Neural cell (in vitro differentiated cells): ENCODE results near the gene PAK2. TPM values are rescaled to one million over a fixed set of nuclear protein-coding genes. Genes with fewer than 3 reads are reported as not detected.
"Not testable (repeated sequence)": the region's sequence is repeated elsewhere in the genome, so short reads cannot be mapped to it uniquely, and the experiment has no call there.

Experiments
- H2AFZ ChIP-seq: fragments of 200-600, 300-800 bp; sonication (generic), shearing (Covaris generic); 2 replicates; pipeline ENCODE4 v1.6.0; 2014; ENCODE audit warnings: low read depth, mild to moderate bottlenecking, antibody characterized with exemption, low read length, moderate library complexity
- H3F3A ChIP-seq: fragments of 200-600 bp; shearing (Covaris generic); 2 replicates; pipeline ENCODE4 v1.6.1; 2016; ENCODE audit warnings: mild to moderate bottlenecking, moderate library complexity, mixed read lengths, antibody characterized with exemption, low read length; ENCODE audit not compliant: insufficient read depth, poor library complexity, severe bottlenecking
- H3K27ac ChIP-seq: fragments of 200-600, 300-800 bp; sonication (generic), shearing (Covaris generic); 2 replicates; pipeline ENCODE4 v1.5.1; 2014; ENCODE audit warnings: mild to moderate bottlenecking, low read length, moderate library complexity
- H3K27me3 ChIP-seq: fragments of 300-800, 200-600 bp; sonication (generic), shearing (Covaris generic); 2 replicates; pipeline ENCODE4 v1.6.0; 2014; ENCODE audit warnings: mild to moderate bottlenecking, low read depth, low read length, moderate library complexity; ENCODE audit not compliant: insufficient read depth
- H3K36me3 ChIP-seq: fragments of 300-800, 200-600 bp; sonication (generic), shearing (Covaris generic); 2 replicates; pipeline ENCODE4 v1.5.1; 2014; ENCODE audit warnings: mild to moderate bottlenecking, antibody characterized with exemption, low read length, moderate library complexity; ENCODE audit not compliant: insufficient read depth
- H3K4me2 ChIP-seq: fragments of 300-800, 200-600 bp; sonication (generic), shearing (Covaris generic); 2 replicates; pipeline ENCODE4 v1.6.0; 2014; ENCODE audit warnings: mild to moderate bottlenecking, low read length
- H3K4me3 ChIP-seq: fragments of 300-800, 200-600 bp; sonication (generic), shearing (Covaris generic); 2 replicates; pipeline ENCODE4 v1.5.1; 2014; ENCODE audit warnings: mild to moderate bottlenecking, low read length, moderate library complexity
- H3K79me2 ChIP-seq: fragments of 200-600 bp; shearing (Covaris generic); replicated peaks from 2 replicates; pipeline ENCODE4 v1.6.0; 2014; ENCODE audit warnings: mild to moderate bottlenecking, low read length, moderate library complexity; ENCODE audit not compliant: insufficient read depth
- H3K9ac ChIP-seq: fragments of 300-800, 200-600 bp; sonication (generic), shearing (Covaris generic); 2 replicates; pipeline ENCODE4 v1.6.1; 2016; ENCODE audit warnings: mild to moderate bottlenecking, low read length, mixed read lengths
- H3K9me2 ChIP-seq: fragments of 200-600 bp; shearing (Covaris generic); 2 replicates; pipeline ENCODE4 v1.6.1; 2016; ENCODE audit warnings: mild to moderate bottlenecking, low read length, mixed read lengths; ENCODE audit not compliant: insufficient read depth
- H3K9me3 ChIP-seq: fragments of 200-600, 300-800 bp; sonication (generic), shearing (Covaris generic); 2 replicates; pipeline ENCODE4 v1.6.1; 2016; ENCODE audit warnings: mild to moderate bottlenecking, mixed run types, low read length, moderate library complexity, mixed read lengths
- H4K20me1 ChIP-seq: fragments of 200-600 bp; shearing (Covaris generic); 2 replicates; pipeline ENCODE4 v1.6.1; 2016; ENCODE audit warnings: mild to moderate bottlenecking, mixed run types; ENCODE audit not compliant: insufficient read depth
- CTCF ChIP-seq: fragments of 450-650 bp; IDR thresholded peaks from 2 replicates; pipeline ENCODE4 v1.5.1; 2014; ENCODE audit warnings: antibody characterized with exemption, mild to moderate bottlenecking, moderate library complexity; ENCODE audit not compliant: poor library complexity, severe bottlenecking
- EP300 ChIP-seq: fragments of 450-650 bp; conservative IDR thresholded peaks from 2 replicates; pipeline ENCODE4 v1.6.1; 2014; ENCODE audit warnings: antibody characterized with exemption, mild to moderate bottlenecking, moderate library complexity; ENCODE audit not compliant: poor library complexity, severe bottlenecking
- EZH2 ChIP-seq: fragments of 200-600, 300-800 bp; shearing (Covaris generic), sonication (generic); IDR thresholded peaks from 2 replicates; pipeline ENCODE4 v1.6.1; 2014; ENCODE audit warnings: antibody characterized with exemption, low read length, borderline replicate concordance, mild to moderate bottlenecking; ENCODE audit not compliant: insufficient read depth, poor library complexity, severe bottlenecking
- MXI1 ChIP-seq: fragments of 450-650 bp; conservative IDR thresholded peaks from 2 replicates; pipeline ENCODE4 v1.6.1; 2014; ENCODE audit warnings: antibody characterized with exemption, mild to moderate bottlenecking; ENCODE audit not compliant: poor library complexity, severe bottlenecking
- POLR2AphosphoS5 ChIP-seq: IDR thresholded peaks from 2 replicates; pipeline ENCODE4 v1.6.1; 2012
- RAD21 ChIP-seq: fragments of 450-650 bp; conservative IDR thresholded peaks from 2 replicates; pipeline ENCODE4 v1.6.1; 2014; ENCODE audit warnings: antibody characterized with exemption, mild to moderate bottlenecking, moderate library complexity
- REST ChIP-seq: IDR thresholded peaks from 2 replicates; pipeline ENCODE4 v1.6.1; 2012; ENCODE audit warnings: borderline replicate concordance
- SMC3 ChIP-seq: fragments of 450-650 bp; conservative IDR thresholded peaks from 2 replicates; pipeline ENCODE4 v1.6.1; 2014; ENCODE audit warnings: antibody characterized with exemption, mild to moderate bottlenecking, moderate library complexity; ENCODE audit not compliant: poor library complexity
- TAF1 ChIP-seq: IDR thresholded peaks from 2 replicates; pipeline ENCODE4 v1.6.1; 2012; ENCODE audit warnings: low read depth
- polyA plus RNA-seq: library from polyadenylated mRNA; depleted of rRNA; stranded (reverse); fragments of >200 nt; gene quantifications from 2 replicates; pipeline ENCODE4 v1.2.3, GENCODE V29; 2014

PAK2 gene
- polyA plus RNA-seq, 1 donor from 2014 or later = 40.3 TPM

GRCh38 chr3:196849180-196849741 is 109.6 kb downstream of the PAK2 start:
- Histone ChIP-seq H2AFZ (no peak overlapping the region), H3K9me3 (no peaks in the 10 kb centered on the region), H3K9me2 (no peaks in the 10 kb centered on the region), H3K27ac (no peak overlapping the region), H4K20me1 (no peaks in the 10 kb centered on the region), H3F3A (no peaks in the 10 kb centered on the region), H3K27me3 (no peaks in the 10 kb centered on the region), H3K4me3 (no peak overlapping the region), H3K79me2 (no peaks in the 10 kb centered on the region), H3K4me2 (no peak overlapping the region), H3K36me3 (no peaks in the 10 kb centered on the region), H3K9ac (no peak overlapping the region)
- TF ChIP-seq POLR2AphosphoS5 (no peak), EP300 (no peak), MXI1 (no peak), SMC3 (no peak), EZH2 (no peak), TAF1 (no peak), CTCF (no peak), RAD21 (no peak), REST (no peak)

GRCh38 chr3:196863000-196863399 is 123.3 kb downstream of the PAK2 start:
- not testable (repeated sequence) for H3K27me3 ChIP-seq, H3K9me3 ChIP-seq, H3K36me3 ChIP-seq, H4K20me1 ChIP-seq, H3K4me3 ChIP-seq, H3K27ac ChIP-seq, H3K9ac ChIP-seq, H3K79me2 ChIP-seq, H3K9me2 ChIP-seq, H3F3A ChIP-seq, H3K4me2 ChIP-seq, H2AFZ ChIP-seq

- H3K79me2 ChIP-seq = peaks cover 31% of the 10 kb centered on the region
- no peaks in the 10 kb centered on the region for H3K27me3 ChIP-seq
- peak overlapping the region; percentile 93 for H3K4me3 ChIP-seq
- no peaks in the 10 kb centered on the region for H3K9me2 ChIP-seq
- peak overlapping the region; percentile 98 for H3K27ac ChIP-seq
- peak overlapping the region; percentile 99 for H2AFZ ChIP-seq
- TF ChIP-seq EP300 = no peak
- TF ChIP-seq CTCF = no peak
- TF ChIP-seq REST = no peak
- no peak for TF ChIP-seq EZH2
- TF ChIP-seq POLR2AphosphoS5 = no peak
- TF ChIP-seq SMC3 = no peak
- TF ChIP-seq TAF1 = no peak
- TF ChIP-seq MXI1 = no peak
- TF ChIP-seq RAD21 = no peak
- H3K4me2 ChIP-seq = peak overlapping the region; percentile 92
- H3F3A ChIP-seq = no peaks in the 10 kb centered on the region
- peak overlapping the region; percentile 88 for H3K9ac ChIP-seq
- no peaks in the 10 kb centered on the region for H4K20me1 ChIP-seq
- H3K36me3 ChIP-seq = no peaks in the 10 kb centered on the region
- no peaks in the 10 kb centered on the region for H3K9me3 ChIP-seq
Measured at GRCh38 chr3:196867155-196867506, 127.5 kb downstream of the PAK2 start.
